HG03039 (cell line): ENCODE data around the gene DLGAP4.
"Not testable (repeated sequence)": the region's sequence is repeated elsewhere in the genome, so short reads cannot be mapped to it uniquely, and the experiment has no call there.

ENCODE experiments used
- ATAC-seq: cut with Tn5 transposase; IDR thresholded peaks from one replicate; pipeline ENCODE4 v1.9.1; 2021; ENCODE audit warnings: mild to moderate bottlenecking, moderate library complexity; ENCODE audit not compliant: unreplicated experiment

Gene DLGAP4

GRCh38 chr20:36467076-36467999 lies 161.2 kb downstream of the DLGAP4 start:
- no peak for ATAC-seq

DNA sequence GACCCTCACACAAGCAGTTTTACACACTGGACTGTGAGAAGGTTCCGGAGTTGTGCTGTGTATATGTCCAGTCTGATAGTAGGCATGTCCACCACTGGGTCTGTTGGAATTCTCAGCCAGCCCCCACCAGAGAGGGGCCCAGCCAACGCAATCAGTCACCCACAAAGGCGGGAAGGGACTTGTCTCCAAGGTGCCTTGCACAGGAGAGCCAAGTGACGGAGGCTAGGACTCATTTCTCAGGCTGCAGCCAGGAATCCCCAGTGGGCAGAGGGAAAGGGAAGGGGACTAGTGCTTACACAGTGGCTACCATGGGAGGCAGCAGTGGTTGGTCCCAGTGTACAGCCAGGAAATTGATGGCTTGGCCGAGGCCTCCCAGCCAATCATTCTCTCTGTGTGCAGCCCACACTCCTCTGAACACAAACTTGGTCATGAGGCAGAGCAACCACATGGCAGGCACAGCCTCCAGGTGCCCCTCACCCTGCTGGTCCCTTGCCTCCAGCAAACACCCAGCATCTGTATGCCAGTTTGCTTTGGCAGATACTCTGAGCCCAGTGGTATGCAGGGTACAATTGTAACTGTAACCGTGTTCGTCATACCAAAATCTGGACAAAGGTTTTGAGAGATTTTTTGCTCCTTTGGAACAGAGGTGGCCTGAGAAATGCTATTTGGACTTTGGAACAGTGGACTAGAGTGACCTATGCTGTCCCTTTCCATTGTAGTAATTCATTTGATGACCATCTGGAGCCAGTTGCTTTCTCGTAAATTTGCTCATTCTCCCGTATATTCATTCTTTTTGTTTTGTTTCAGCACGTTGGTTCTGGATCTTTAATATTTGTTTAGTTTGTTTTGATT lies 162.2 kb downstream of the DLGAP4 start:
- no peak for ATAC-seq

DNA sequence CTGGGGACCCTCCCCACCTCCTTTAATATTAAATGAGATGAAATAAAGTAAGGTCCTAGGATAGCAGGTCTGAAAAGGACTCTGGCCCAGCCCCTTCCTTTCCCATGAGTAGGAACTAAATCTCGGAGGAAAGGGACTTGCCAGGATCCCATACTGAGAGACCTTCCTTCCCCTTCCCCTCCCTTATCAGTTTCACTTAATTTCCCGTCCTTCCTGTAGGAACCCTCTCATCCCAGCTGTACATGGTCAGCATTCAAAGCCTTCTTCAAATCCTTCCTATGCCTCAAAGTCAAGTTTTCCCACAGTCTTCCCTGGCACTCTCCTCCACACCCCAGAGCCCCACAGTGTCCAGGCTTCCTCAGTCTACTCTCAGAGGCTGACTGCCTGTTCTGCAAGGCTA lies 163.8 kb downstream of the DLGAP4 start:
- no peak for ATAC-seq

DNA sequence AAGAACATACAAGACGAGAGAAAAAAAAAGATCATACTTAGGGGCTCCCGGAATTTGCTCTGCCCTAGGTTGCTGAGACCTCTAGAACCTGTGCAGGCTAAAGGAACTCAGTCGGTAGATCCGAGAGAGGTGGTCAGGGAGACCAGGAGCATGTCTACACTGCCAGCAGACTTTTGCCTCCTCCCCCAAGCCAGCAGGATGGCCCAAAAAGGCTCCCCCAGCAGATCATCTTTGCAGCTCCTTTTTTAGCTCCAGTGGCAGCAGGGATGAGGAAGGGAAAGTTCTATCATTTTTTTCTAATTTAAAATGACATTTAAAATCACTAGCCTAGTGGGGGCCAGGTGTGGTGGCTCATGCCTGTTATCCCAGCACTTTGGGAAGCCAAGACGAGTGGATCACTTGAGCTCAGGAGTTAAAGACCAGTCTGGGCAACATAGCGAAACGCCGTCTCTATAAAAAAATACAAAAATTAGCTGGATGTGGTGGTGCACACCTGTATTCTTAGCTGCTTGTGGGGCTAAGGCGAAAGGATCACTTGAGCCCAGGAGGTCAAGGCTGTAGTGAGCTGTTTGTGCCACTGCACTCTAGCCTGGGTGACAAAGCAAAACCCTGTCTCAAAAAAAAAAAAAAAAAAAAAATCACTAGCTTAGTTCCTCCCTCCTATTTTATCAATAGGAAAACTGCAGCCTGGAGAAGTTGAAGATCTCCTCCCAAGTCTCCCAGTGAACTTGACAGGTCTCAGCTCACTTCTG lies 165.9 kb downstream of the DLGAP4 start:
- no peak for ATAC-seq

GRCh38 chr20:36472637-36473090 lies 166.5 kb downstream of the DLGAP4 start:
- ATAC-seq = no peak

DNA sequence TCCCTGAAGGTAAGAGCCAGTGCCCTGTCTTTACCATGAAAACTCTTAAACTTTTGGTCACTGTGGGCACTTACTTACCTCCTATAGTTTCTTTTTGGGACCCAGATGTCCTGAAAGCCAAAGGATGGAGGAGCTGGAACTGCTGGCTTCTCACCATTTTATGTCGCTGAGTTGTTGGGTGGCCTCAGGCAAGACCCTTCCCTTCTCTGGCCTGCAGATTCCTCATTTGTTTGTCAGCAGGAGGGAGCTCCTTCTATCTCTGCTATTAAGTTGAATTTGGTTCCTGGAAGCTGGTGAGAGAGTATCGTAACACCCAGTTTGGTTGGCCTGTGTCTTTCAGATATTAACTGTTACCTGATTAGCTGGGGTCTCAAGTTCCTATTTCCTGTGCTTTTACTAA lies 167.0 kb downstream of the DLGAP4 start:
- no peak for ATAC-seq

GRCh38 chr20:36474563-36474962 lies 168.4 kb downstream of the DLGAP4 start:
- ATAC-seq = no peak

- not testable (repeated sequence) for ATAC-seq
These were observed 168.9 kb downstream of the DLGAP4 start for GRCh38 chr20:36475054-36475453.

DNA sequence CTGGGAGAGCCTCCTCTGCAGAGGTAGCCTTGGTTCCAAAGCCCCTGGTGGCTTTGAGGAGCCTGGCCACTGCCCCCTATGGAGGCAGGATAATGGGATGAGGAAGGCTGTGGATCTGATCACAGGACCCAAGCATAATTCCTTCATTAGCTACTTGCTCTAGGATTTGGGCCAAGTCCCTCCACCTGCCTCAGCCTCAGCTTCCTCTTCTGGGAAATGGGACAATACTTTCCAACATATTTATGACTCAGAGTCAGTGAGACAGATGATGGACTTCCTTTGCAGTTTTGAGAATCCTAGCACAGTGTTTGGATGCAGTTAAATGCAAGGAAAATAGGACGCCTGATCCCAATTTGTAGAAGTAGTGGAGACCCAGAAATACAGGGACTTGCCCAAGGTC lies 171.3 kb downstream of the DLGAP4 start:
- ATAC-seq = no peak

DNA sequence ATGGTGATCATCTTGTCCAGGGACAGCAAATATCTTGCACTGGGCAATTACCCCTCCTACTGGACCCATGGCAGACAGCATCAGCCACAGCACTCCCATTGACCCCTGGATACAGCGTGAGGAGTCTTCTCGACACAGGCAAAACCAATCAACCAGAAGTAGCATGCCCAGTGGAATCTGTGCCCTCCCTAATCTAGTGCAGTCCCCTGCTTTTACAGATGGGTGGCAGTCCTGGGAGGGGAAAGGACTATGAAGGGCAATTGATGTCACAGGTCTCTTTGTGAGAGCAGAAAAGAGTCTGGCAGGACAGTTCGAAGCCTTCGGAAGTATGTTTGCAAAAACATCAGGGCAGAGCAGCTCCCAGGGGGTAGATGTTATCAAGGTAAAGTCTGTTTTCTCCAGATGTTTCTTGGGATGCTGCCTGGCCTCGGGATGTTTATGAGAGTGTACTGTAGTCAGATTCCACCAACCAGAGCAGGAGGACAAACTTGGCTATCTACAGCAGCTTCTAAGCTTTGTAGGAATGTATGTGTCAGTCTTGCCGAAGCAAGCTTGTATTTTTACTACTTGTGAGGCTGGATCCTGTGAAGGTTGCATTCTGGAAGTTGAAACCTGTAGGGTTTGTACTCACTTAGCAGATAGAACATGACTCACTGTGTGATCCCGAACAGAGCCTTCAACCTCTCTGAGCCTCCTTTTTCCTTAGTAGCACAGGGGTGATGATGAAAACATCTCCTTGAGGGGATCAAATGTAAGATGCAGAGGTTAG lies 172.2 kb downstream of the DLGAP4 start:
- no peak for ATAC-seq

DNA sequence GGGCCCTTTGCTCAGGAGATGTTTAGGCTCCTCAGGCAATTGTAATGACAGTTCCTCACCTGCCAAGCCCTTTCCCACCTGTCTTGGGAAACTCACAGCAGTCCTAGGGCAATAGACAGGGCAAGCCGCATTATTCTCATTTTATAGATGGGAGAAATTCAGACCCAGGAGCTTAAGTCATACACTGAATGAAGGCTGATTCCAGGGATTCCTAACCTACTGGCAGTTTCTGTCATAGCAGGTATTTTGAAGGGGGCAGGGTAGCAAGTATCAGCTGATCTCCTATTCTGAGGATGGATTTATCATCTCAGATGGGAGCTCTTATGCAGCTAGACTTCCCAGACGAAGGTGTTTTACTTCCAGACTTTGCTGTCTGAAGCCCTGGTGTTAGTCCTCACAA lies 173.8 kb downstream of the DLGAP4 start:
- no peak for ATAC-seq

GRCh38 chr20:36480456-36481048 lies 174.4 kb downstream of the DLGAP4 start:
- no peak for ATAC-seq

DNA sequence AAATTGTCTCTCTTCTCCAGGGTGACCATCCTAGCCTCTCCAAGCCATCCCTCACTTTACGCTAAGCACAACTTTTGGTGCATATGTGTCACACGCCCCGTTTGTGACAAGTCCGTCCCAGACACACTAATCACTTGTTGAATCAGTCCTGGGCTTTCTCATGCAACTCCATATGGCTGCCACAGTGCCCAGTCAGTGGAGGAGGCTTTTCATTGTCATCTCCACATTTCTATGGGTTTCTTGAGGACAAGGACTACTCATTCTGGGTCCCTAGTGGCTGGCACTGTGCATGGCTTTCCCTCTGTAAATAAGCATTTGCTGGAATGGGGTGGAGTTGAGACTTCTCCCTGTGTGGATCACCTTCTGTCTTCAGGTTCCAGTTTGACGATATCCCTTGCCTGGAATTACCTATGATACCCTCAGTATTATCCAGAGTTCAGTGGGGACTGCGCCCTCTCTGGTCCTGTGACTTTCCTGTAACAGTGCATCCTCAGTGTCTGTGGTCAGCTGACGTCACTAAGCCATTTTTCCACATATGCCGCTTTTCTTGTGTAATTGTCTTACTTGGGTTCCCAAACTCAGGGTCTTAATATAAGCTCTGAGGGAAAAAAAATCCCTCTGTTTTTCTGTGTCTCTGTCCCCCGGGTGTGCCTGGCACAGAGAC lies 175.4 kb downstream of the DLGAP4 start:
- no peak for ATAC-seq

DNA sequence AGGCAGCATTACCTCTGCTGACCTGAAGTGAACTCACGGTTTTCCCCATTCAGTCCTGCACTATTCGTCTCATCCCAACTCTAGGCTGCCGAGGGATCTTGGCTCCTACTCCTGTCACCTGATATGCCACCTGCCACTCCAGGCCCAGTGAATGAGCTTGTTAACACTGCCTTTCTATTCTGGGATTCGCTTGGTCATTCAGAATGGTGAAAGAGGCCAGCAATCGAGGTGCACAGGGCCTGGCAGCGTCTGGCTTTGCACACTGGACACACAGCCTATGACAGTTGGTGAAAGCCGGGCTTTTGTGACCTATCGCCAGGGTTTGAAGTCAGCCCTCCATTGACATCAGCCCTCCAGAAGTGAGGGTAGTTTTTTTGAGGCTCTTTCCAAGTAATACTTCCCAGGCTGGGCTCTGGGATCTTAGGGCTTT lies 175.9 kb downstream of the DLGAP4 start:
- ATAC-seq = no peak

GRCh38 chr20:36483209-36483918 lies 177.2 kb downstream of the DLGAP4 start:
- ATAC-seq = no peak

DNA sequence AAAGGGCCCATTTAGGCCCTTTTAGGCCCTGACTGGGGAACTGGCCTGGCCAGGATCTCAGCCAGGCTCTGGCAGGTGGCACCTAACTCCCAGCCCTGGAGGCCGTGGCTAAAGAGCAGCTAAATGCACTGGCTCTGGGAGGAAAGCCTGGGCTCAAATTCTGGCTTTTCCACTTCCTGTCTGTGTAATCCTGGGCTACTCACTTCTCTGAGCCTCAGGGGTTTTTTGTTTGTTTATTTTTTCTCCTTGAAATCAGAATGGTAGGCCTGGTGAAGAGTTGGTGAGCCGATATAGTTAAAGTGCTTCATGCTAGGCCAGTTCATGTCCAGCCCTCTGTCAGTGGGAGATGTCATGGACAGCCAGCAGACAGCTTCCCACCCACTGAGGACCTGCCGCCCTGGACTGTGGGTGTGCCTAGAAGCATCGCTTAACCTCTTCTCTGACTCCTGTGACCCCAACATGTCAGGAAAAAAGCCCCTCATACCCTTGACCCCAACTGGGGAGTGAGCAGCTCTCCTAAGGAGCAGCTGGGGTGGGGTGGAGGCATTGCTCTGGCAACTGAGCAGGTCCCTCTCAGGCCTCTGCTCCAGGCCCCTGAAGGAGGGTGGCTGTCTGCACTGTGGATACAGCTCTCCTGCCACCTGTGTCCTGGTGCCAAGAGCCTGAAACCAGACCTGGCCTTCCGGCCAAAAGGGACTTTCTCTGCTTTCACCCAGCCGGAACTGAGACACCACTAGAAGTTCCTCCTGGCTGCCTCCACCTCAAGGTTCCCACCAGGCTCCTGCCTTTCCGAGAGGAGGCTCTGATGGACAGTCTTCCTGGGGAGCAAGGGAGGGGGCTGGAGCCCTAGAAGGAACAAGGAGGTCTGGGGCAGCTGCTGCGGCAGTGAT lies 178.0 kb downstream of the DLGAP4 start:
- ATAC-seq = no peak

DNA sequence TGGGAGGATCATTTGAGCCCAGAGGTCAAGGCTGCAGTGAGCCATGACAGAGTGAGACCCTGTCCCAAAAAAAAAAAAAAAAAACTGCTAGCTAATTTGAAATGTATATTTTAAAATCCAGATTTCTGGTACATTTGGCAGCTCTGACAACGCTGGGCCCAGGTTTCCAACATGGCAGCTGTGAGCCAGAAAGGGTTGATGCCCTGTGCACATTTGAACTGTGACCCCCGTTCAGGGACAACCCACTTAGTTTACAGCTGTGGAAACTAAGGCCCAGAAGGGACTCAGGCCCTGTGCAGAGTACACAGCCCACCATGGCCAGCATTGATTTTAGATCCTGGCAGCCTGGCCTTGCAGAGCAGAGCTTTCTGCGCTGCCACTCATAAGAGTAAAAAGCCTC lies 179.1 kb downstream of the DLGAP4 start:
- no peak for ATAC-seq

DNA sequence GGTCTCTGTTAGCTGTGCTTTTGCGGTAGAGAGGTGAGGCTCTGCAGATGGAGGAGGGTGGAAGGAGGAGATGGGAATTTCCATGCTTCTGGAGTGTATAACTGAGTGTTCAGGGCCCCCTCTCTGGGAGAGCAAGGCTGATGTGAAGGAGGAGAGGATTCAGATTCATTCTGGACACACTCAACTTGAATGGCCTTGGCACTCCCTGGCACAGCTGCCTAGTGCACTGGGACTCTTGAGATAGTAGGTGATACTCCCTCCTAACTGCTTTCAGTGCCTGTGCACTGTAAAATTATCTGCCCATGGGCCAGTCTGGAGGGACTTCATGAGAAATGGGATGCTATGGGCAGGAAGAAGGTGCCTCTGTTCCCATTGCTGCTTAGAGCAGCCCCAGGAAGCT lies 180.9 kb downstream of the DLGAP4 start:
- ATAC-seq = no peak
